Loucy (cell line): ENCODE results near the gene PRR18.

Experiments used
- H2AFZ ChIP-seq: fragments of 200-600 bp; sonication (generic); 2 replicates; pipeline ENCODE4 v1.6.0; 2016; ENCODE audit warnings: antibody characterized with exemption, mild to moderate bottlenecking, low read length, moderate library complexity
- H3F3A ChIP-seq: fragments of 200-600 bp; 2 replicates; pipeline ENCODE4 v1.6.0; 2016; ENCODE audit warnings: antibody characterized with exemption, low read depth, mild to moderate bottlenecking
- H3K27me3 ChIP-seq: fragments of 200-600 bp; sonication (generic); 2 replicates; pipeline ENCODE4 v1.6.1; 2014; ENCODE audit warnings: low read length, mild to moderate bottlenecking; ENCODE audit not compliant: insufficient read depth, poor library complexity, severe bottlenecking
- H3K36me3 ChIP-seq: fragments of 200-600 bp; sonication (generic); 2 replicates; pipeline ENCODE4 v1.6.1; 2016; ENCODE audit warnings: low read length; ENCODE audit not compliant: insufficient read depth
- H3K4me1 ChIP-seq: fragments of 200-600 bp; sonication (generic); 2 replicates; pipeline ENCODE4 v1.5.1; 2014; ENCODE audit warnings: low read length, mild to moderate bottlenecking; ENCODE audit not compliant: insufficient read depth, poor library complexity, severe bottlenecking
- H3K4me2 ChIP-seq: fragments of 200-600 bp; sonication (generic); 2 replicates; pipeline ENCODE4 v1.6.0; 2014; ENCODE audit warnings: antibody characterized with exemption, low read length, low read depth, mild to moderate bottlenecking; ENCODE audit not compliant: poor library complexity, severe bottlenecking
- H3K4me3 ChIP-seq: fragments of 200-600 bp; sonication (generic); 2 replicates; pipeline ENCODE4 v1.5.1; 2014; ENCODE audit warnings: low read length, mild to moderate bottlenecking, mixed read lengths; ENCODE audit not compliant: poor library complexity, severe bottlenecking
- H3K79me2 ChIP-seq: fragments of 200-600 bp; sonication (generic); 2 replicates; pipeline ENCODE4 v1.6.1; 2014; ENCODE audit warnings: low read length; ENCODE audit not compliant: insufficient read depth
- H3K9ac ChIP-seq: fragments of 200-600 bp; sonication (generic); 2 replicates; pipeline ENCODE4 v1.6.0; 2014; ENCODE audit warnings: mild to moderate bottlenecking, low read depth, low read length, moderate library complexity; ENCODE audit not compliant: poor library complexity, severe bottlenecking
- H3K9me2 ChIP-seq: fragments of 200-600 bp; sonication (generic); replicated peaks from 2 replicates; pipeline ENCODE4 v1.6.1; 2016; ENCODE audit warnings: low read depth, low read length, mixed read lengths
- H3K9me3 ChIP-seq: fragments of 200-600 bp; sonication (generic); 2 replicates; pipeline ENCODE4 v1.6.1; 2014; ENCODE audit warnings: mild to moderate bottlenecking, antibody characterized with exemption, low read length, low read depth; ENCODE audit not compliant: insufficient read depth
- H4K20me1 ChIP-seq: fragments of 200-600 bp; sonication (generic); 2 replicates; pipeline ENCODE4 v1.6.0; 2014; ENCODE audit warnings: antibody characterized with exemption, low read length, mild to moderate bottlenecking; ENCODE audit not compliant: insufficient read depth, poor library complexity, severe bottlenecking
- CTCF ChIP-seq: fragments of 200-600 bp; sonication (generic); conservative IDR thresholded peaks from 2 replicates; pipeline ENCODE4 v1.5.1; 2014; ENCODE audit warnings: mild to moderate bottlenecking, antibody characterized with exemption, low read length
- EZH2phosphoT487 ChIP-seq: fragments of 200-600 bp; IDR thresholded peaks from 2 replicates; pipeline ENCODE4 v1.6.1; 2018; ENCODE audit warnings: antibody characterized with exemption, mild to moderate bottlenecking, moderate library complexity, borderline replicate concordance

PRR18 gene

GRCh38 chr6:166306378-166307081 is 1.7 kb downstream of the PRR18 start:
- Histone ChIP-seq H3K4me3 (no peak overlapping the region), H3K9me2 (no peaks in the 10 kb centered on the region), H3F3A (no peaks in the 10 kb centered on the region), H3K4me2 (no peak overlapping the region), H3K36me3 (no peaks in the 10 kb centered on the region), H3K9ac (no peak overlapping the region), H3K4me1 (no peaks in the 10 kb centered on the region), H3K27me3 (no peaks in the 10 kb centered on the region), H2AFZ (no peak overlapping the region), H4K20me1 (no peaks in the 10 kb centered on the region), H3K79me2 (no peaks in the 10 kb centered on the region), H3K9me3 (no peaks in the 10 kb centered on the region)
- TF ChIP-seq EZH2phosphoT487, result no peak
- TF ChIP-seq CTCF, result no peak

GRCh38 chr6:166305562-166306117 is 2.6 kb downstream of the PRR18 start:
- Histone ChIP-seq H3K4me2 (no peak overlapping the region), H4K20me1 (no peaks in the 10 kb centered on the region), H3F3A (no peaks in the 10 kb centered on the region), H3K27me3 (no peaks in the 10 kb centered on the region), H3K4me3 (no peak overlapping the region), H3K79me2 (no peaks in the 10 kb centered on the region), H3K9me2 (no peaks in the 10 kb centered on the region), H3K4me1 (no peaks in the 10 kb centered on the region), H2AFZ (no peak overlapping the region), H3K9ac (no peak overlapping the region), H3K36me3 (no peaks in the 10 kb centered on the region), H3K9me3 (no peaks in the 10 kb centered on the region)
- no peak for TF ChIP-seq CTCF

GRCh38 chr6:166304106-166304505 is 4.1 kb downstream of the PRR18 start:
- Histone ChIP-seq H4K20me1 (no peaks in the 10 kb centered on the region), H2AFZ (no peak overlapping the region), H3K4me1 (no peaks in the 10 kb centered on the region), H3K9me3 (no peaks in the 10 kb centered on the region), H3K4me3 (no peak overlapping the region), H3F3A (no peaks in the 10 kb centered on the region), H3K9me2 (no peaks in the 10 kb centered on the region), H3K9ac (no peak overlapping the region), H3K4me2 (no peak overlapping the region), H3K79me2 (no peaks in the 10 kb centered on the region), H3K27me3 (no peaks in the 10 kb centered on the region), H3K36me3 (no peaks in the 10 kb centered on the region)
- TF ChIP-seq CTCF (no peak), EZH2phosphoT487 (no peak)
